Astrocyte (in vitro differentiated cells and primary cell): ENCODE measurements around the gene SCIMP. TPM values are rescaled to one million over a fixed set of nuclear protein-coding genes. Genes with fewer than 3 reads are reported as not detected.

Experiments
- DNase-seq: peaks from one replicate; pipeline ENCODE4 v3.0.0-alpha.2; 2010; ENCODE audit warnings: low read depth
- FAIRE-seq: peaks from 2 replicates; lab custom pipeline; 2011; peaks lifted over from hg19 to GRCh38; lab: Jason Lieb, UNC
- H2AFZ ChIP-seq: 2 replicates; pipeline ENCODE4 v1.6.0; 2012; ENCODE audit warnings: low read depth, low read length, inconsistent platforms
- H3K27ac ChIP-seq: 2 replicates; pipeline ENCODE4 v1.5.1; 2011; ENCODE audit warnings: low read depth, low read length, inconsistent platforms
- H3K27me3 ChIP-seq: 2 replicates; pipeline ENCODE4 v1.6.0; 2011; ENCODE audit warnings: low read length, inconsistent platforms; ENCODE audit not compliant: insufficient read depth
- H3K36me3 ChIP-seq: 2 replicates; pipeline ENCODE4 v1.5.1; 2011; ENCODE audit warnings: low read length, inconsistent platforms; ENCODE audit not compliant: insufficient read depth
- H3K4me1 ChIP-seq: 2 replicates; pipeline ENCODE4 v1.5.1; 2011; ENCODE audit warnings: low read length, inconsistent platforms; ENCODE audit not compliant: insufficient read depth
- H3K4me2 ChIP-seq: 2 replicates; pipeline ENCODE4 v1.6.0; 2012; ENCODE audit warnings: low read length, inconsistent platforms
- H3K4me3 ChIP-seq: 2 replicates; pipeline ENCODE4 v1.5.1; 2011; ENCODE audit warnings: low read depth, mild to moderate bottlenecking, low read length, inconsistent platforms; ENCODE audit not compliant: insufficient read depth
- H3K79me2 ChIP-seq: 2 replicates; pipeline ENCODE4 v1.6.0; 2012; ENCODE audit warnings: mild to moderate bottlenecking, low read length, inconsistent platforms; ENCODE audit not compliant: insufficient read depth
- H3K9ac ChIP-seq: 2 replicates; pipeline ENCODE4 v1.6.0; 2012; ENCODE audit warnings: mild to moderate bottlenecking, low read length, inconsistent platforms
- H3K9me3 ChIP-seq: 2 replicates; pipeline ENCODE4 v1.5.1; 2012; ENCODE audit warnings: low read depth, mild to moderate bottlenecking, low read length, inconsistent platforms; ENCODE audit not compliant: insufficient read depth
- H4K20me1 ChIP-seq: 2 replicates; pipeline ENCODE4 v1.6.0; 2012; ENCODE audit warnings: low read length, inconsistent platforms; ENCODE audit not compliant: insufficient read depth
- H3K27ac Mint-ChIP-seq: one replicate; pipeline ENCODE4 v1.8.0; 2021; ENCODE audit warnings: mild to moderate bottlenecking, mixed read lengths; ENCODE audit not compliant: unreplicated experiment
- H3K27me3 Mint-ChIP-seq: one replicate; pipeline ENCODE4 v1.8.0; 2021; ENCODE audit warnings: low read depth, mixed read lengths; ENCODE audit not compliant: unreplicated experiment
- H3K36me3 Mint-ChIP-seq: one replicate; pipeline ENCODE4 v1.8.0; 2021; ENCODE audit warnings: low read depth, mixed read lengths; ENCODE audit not compliant: unreplicated experiment
- H3K4me1 Mint-ChIP-seq: one replicate; pipeline ENCODE4 v1.8.0; 2021; ENCODE audit warnings: low read depth, mixed read lengths; ENCODE audit not compliant: unreplicated experiment
- H3K4me3 Mint-ChIP-seq: one replicate; pipeline ENCODE4 v1.8.0; 2021; ENCODE audit warnings: mild to moderate bottlenecking, moderate library complexity, mixed read lengths; ENCODE audit not compliant: unreplicated experiment
- H3K9me3 Mint-ChIP-seq: one replicate; pipeline ENCODE4 v1.8.0; 2021; ENCODE audit warnings: mild to moderate bottlenecking, mixed read lengths; ENCODE audit not compliant: unreplicated experiment
- CTCF ChIP-seq: IDR thresholded peaks from 2 replicates; pipeline ENCODE4 v1.5.1; 2011; ENCODE audit warnings: low read depth, mild to moderate bottlenecking, inconsistent platforms, low read length, moderate library complexity; ENCODE audit not compliant: insufficient read depth
- EZH2 ChIP-seq: IDR thresholded peaks from 2 replicates; pipeline ENCODE4 v1.6.1; 2012; ENCODE audit warnings: mild to moderate bottlenecking, low read length, inconsistent platforms; ENCODE audit not compliant: insufficient read depth
- total RNA-seq: library from RNA; stranded (reverse); gene quantifications from 2 replicates; pipeline ENCODE4 v1.2.1, GENCODE V29; 2021

SCIMP gene
- total RNA-seq, 1 donor from 2014 or later = not detected

GRCh38 chr17:5210091-5210490 lies 24.6 kb downstream of the SCIMP start:
- H3K4me3 ChIP-seq = no peak overlapping the region
- H3K27ac Mint-ChIP-seq = no peak overlapping the region

GRCh38 chr17:5209396-5209795 lies 25.3 kb downstream of the SCIMP start:
- Histone ChIP-seq H3K36me3 (peaks cover 2% of the 10 kb centered on the region), H3K27me3 (no peaks in the 10 kb centered on the region), H3K9me3 (no peaks in the 10 kb centered on the region), H3K4me1 (no peaks in the 10 kb centered on the region), H2AFZ (no peak overlapping the region), H4K20me1 (no peaks in the 10 kb centered on the region), H3K4me2 (no peak overlapping the region), H3K9ac (no peak overlapping the region), H3K79me2 (no peaks in the 10 kb centered on the region), H3K27ac (no peak overlapping the region), H3K4me3 (no peak overlapping the region)
- Mint-ChIP-seq H3K4me3 (no peak overlapping the region), H3K9me3 (peaks cover 3% of the 10 kb centered on the region), H3K27me3 (no peaks in the 10 kb centered on the region), H3K4me1 (no peaks in the 10 kb centered on the region), H3K27ac (peak overlapping the region; percentile 58), H3K36me3 (peaks cover 14% of the 10 kb centered on the region)
- FAIRE-seq (no peak), DNase-seq (peak; percentile 46)
- TF ChIP-seq EZH2 (no peak), CTCF (no peak)

More at GRCh38 chr17:5210091-5210490, 24.6 kb downstream of the SCIMP start:
- H3K4me2 ChIP-seq = no peak overlapping the region
- H3K9me3 Mint-ChIP-seq = peaks cover 2% of the 10 kb centered on the region
- H4K20me1 ChIP-seq = no peaks in the 10 kb centered on the region
- FAIRE-seq (no peak), DNase-seq (no peak)
- H3K36me3 ChIP-seq = peaks cover 2% of the 10 kb centered on the region
- no peaks in the 10 kb centered on the region for H3K4me1 ChIP-seq
- H3K27me3 Mint-ChIP-seq = no peaks in the 10 kb centered on the region
- no peaks in the 10 kb centered on the region for H3K4me1 Mint-ChIP-seq
- H3K79me2 ChIP-seq = no peaks in the 10 kb centered on the region
- H3K36me3 Mint-ChIP-seq = peaks cover 18% of the 10 kb centered on the region
- no peak overlapping the region for H3K9ac ChIP-seq
- TF ChIP-seq CTCF = no peak
- TF ChIP-seq EZH2 = no peak
- no peaks in the 10 kb centered on the region for H3K9me3 ChIP-seq
- H3K27ac ChIP-seq = no peak overlapping the region
- H2AFZ ChIP-seq = no peak overlapping the region
- H3K4me3 Mint-ChIP-seq = no peak overlapping the region
- H3K27me3 ChIP-seq = no peaks in the 10 kb centered on the region

GRCh38 chr17:5203908-5204294 lies 30.8 kb downstream of the SCIMP start:
- Histone ChIP-seq H3K79me2 (no peaks in the 10 kb centered on the region), H3K27ac (no peak overlapping the region), H3K36me3 (no peaks in the 10 kb centered on the region), H3K4me2 (no peak overlapping the region), H3K9me3 (no peaks in the 10 kb centered on the region), H3K9ac (no peak overlapping the region), H3K27me3 (no peaks in the 10 kb centered on the region), H3K4me1 (peaks cover 8% of the 10 kb centered on the region), H4K20me1 (no peaks in the 10 kb centered on the region), H2AFZ (no peak overlapping the region), H3K4me3 (no peak overlapping the region)
- peaks cover 10% of the 10 kb centered on the region for H3K4me1 Mint-ChIP-seq
- peaks cover 12% of the 10 kb centered on the region for H3K36me3 Mint-ChIP-seq
- TF ChIP-seq CTCF (no peak), EZH2 (no peak)
- no peak overlapping the region for H3K27ac Mint-ChIP-seq
- no peaks in the 10 kb centered on the region for H3K27me3 Mint-ChIP-seq
- DNase-seq (peak; percentile 67), FAIRE-seq (peak; percentile 62)
- H3K4me3 Mint-ChIP-seq = no peak overlapping the region
- peaks cover 10% of the 10 kb centered on the region for H3K9me3 Mint-ChIP-seq
